Measurements from ENCODE around the gene RCVRN. TPM values are rescaled to one million over a fixed set of nuclear protein-coding genes. Genes with fewer than 3 reads are reported as not detected.

RCVRN gene
- total and polyA plus RNA-seq, 9 of the 15 experiments (the other 6 are each of a cell fraction or from before 2014, with no cell fraction given) = not detected

DNA sequence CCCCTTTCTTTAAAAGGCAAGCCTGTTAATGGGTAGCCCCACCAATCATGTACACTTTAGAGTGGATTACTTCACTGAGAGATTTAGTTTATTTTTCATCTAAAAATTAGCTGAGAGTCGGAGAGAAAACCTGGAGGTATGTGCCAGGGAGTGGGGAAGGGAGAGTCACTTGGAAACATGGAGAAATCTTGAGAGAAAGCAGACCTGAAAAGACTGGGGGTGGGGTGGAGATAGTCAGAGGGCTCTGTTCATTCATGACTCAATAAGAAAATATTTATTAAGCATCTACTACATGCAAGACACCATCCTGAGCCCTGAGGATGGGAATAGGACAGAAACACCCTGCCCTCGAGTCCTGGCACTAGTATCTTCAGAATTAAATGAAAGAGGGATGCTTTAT lies 27.4 kb upstream of the RCVRN start (continued):
- TF ChIP-seq, protein P1, sequence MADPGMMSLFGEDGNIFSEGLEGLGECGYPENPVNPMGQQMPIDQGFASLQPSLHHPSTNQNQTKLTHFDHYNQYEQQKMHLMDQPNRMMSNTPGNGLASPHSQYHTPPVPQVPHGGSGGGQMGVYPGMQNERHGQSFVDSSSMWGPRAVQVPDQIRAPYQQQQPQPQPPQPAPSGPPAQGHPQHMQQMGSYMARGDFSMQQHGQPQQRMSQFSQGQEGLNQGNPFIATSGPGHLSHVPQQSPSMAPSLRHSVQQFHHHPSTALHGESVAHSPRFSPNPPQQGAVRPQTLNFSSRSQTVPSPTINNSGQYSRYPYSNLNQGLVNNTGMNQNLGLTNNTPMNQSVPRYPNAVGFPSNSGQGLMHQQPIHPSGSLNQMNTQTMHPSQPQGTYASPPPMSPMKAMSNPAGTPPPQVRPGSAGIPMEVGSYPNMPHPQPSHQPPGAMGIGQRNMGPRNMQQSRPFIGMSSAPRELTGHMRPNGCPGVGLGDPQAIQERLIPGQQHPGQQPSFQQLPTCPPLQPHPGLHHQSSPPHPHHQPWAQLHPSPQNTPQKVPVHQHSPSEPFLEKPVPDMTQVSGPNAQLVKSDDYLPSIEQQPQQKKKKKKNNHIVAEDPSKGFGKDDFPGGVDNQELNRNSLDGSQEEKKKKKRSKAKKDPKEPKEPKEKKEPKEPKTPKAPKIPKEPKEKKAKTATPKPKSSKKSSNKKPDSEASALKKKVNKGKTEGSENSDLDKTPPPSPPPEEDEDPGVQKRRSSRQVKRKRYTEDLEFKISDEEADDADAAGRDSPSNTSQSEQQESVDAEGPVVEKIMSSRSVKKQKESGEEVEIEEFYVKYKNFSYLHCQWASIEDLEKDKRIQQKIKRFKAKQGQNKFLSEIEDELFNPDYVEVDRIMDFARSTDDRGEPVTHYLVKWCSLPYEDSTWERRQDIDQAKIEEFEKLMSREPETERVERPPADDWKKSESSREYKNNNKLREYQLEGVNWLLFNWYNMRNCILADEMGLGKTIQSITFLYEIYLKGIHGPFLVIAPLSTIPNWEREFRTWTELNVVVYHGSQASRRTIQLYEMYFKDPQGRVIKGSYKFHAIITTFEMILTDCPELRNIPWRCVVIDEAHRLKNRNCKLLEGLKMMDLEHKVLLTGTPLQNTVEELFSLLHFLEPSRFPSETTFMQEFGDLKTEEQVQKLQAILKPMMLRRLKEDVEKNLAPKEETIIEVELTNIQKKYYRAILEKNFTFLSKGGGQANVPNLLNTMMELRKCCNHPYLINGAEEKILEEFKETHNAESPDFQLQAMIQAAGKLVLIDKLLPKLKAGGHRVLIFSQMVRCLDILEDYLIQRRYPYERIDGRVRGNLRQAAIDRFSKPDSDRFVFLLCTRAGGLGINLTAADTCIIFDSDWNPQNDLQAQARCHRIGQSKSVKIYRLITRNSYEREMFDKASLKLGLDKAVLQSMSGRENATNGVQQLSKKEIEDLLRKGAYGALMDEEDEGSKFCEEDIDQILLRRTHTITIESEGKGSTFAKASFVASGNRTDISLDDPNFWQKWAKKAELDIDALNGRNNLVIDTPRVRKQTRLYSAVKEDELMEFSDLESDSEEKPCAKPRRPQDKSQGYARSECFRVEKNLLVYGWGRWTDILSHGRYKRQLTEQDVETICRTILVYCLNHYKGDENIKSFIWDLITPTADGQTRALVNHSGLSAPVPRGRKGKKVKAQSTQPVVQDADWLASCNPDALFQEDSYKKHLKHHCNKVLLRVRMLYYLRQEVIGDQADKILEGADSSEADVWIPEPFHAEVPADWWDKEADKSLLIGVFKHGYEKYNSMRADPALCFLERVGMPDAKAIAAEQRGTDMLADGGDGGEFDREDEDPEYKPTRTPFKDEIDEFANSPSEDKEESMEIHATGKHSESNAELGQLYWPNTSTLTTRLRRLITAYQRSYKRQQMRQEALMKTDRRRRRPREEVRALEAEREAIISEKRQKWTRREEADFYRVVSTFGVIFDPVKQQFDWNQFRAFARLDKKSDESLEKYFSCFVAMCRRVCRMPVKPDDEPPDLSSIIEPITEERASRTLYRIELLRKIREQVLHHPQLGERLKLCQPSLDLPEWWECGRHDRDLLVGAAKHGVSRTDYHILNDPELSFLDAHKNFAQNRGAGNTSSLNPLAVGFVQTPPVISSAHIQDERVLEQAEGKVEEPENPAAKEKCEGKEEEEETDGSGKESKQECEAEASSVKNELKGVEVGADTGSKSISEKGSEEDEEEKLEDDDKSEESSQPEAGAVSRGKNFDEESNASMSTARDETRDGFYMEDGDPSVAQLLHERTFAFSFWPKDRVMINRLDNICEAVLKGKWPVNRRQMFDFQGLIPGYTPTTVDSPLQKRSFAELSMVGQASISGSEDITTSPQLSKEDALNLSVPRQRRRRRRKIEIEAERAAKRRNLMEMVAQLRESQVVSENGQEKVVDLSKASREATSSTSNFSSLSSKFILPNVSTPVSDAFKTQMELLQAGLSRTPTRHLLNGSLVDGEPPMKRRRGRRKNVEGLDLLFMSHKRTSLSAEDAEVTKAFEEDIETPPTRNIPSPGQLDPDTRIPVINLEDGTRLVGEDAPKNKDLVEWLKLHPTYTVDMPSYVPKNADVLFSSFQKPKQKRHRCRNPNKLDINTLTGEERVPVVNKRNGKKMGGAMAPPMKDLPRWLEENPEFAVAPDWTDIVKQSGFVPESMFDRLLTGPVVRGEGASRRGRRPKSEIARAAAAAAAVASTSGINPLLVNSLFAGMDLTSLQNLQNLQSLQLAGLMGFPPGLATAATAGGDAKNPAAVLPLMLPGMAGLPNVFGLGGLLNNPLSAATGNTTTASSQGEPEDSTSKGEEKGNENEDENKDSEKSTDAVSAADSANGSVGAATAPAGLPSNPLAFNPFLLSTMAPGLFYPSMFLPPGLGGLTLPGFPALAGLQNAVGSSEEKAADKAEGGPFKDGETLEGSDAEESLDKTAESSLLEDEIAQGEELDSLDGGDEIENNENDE (IDR thresholded peaks at IDR 0.05; ENCODE audit: low read depth, low read length) = no peak
- no peak for TF ChIP-seq NR4A1 (CRISPR knock-in tag; IDR thresholded peaks at IDR 0.05)
- no peak for TF ChIP-seq NR4A1 (tag; IDR thresholded peaks at IDR 0.05)

Measured in K562 (cell line).